SK-N-SH treated with all-trans-retinoic acid at 6 μM for 48 hours (cell line): ENCODE data around the gene CHDH.

ENCODE experiments used
- CSRNP3 ChIP-seq: fragments of 250-450 bp; sonication (Bioruptor Pico); IDR thresholded peaks from 2 replicates; pipeline ENCODE4 v1.5.1; 2021; ENCODE audit warnings: mild to moderate bottlenecking, moderate library complexity
- GLIS3 ChIP-seq: fragments of 250-450 bp; sonication (Bioruptor Pico); IDR thresholded peaks from 2 replicates; pipeline ENCODE4 v1.5.0; 2020; ENCODE audit warnings: mild to moderate bottlenecking, moderate library complexity
- ISL1 ChIP-seq: fragments of 250-450 bp; sonication (Bioruptor Pico); IDR thresholded peaks from 2 replicates; pipeline ENCODE4 v2.1.2; 2022; ENCODE audit warnings: mild to moderate bottlenecking, moderate library complexity
- PATZ1 ChIP-seq: fragments of 250-450 bp; sonication (Bioruptor Pico); IDR thresholded peaks from 2 replicates; pipeline ENCODE4 v1.8.0; 2020; ENCODE audit warnings: mild to moderate bottlenecking, moderate library complexity, borderline replicate concordance
- ZC3H10 ChIP-seq: fragments of 250-450 bp; sonication (Bioruptor Pico); IDR thresholded peaks from 2 replicates; pipeline ENCODE4 v1.5.1; 2021; ENCODE audit warnings: mild to moderate bottlenecking, moderate library complexity
- ZFP3 ChIP-seq: fragments of 250-450 bp; sonication (Bioruptor Pico); IDR thresholded peaks from 2 replicates; pipeline ENCODE4 v1.5.0; 2020; ENCODE audit warnings: mild to moderate bottlenecking, moderate library complexity
- ZFP30 ChIP-seq: fragments of 450-650 bp; formaldehyde crosslinking; IDR thresholded peaks from 2 replicates; pipeline ENCODE4 v1.5.0; 2022; ENCODE audit warnings: mild to moderate bottlenecking, moderate library complexity
- ZNF565 ChIP-seq: fragments of 450-650 bp; formaldehyde crosslinking; conservative IDR thresholded peaks from 2 replicates; pipeline ENCODE4 v1.5.0; 2020; ENCODE audit warnings: low read depth, mild to moderate bottlenecking, moderate library complexity
- TF ChIP-seq, protein P1 (sequence below): fragments of 250-450 bp; sonication (Bioruptor Pico); IDR thresholded peaks from 2 replicates; pipeline ENCODE4 v1.8.0; 2021; ENCODE audit warnings: low read depth, mild to moderate bottlenecking, moderate library complexity, borderline replicate concordance

- TF ChIP-seq ZFP3 (CRISPR knock-in tag) (no peak), GLIS3 (CRISPR knock-in tag) (no peak), ZFP30 (CRISPR knock-in tag) (no peak), PATZ1 (no peak), ZC3H10 (CRISPR knock-in tag) (no peak), ISL1 (no peak), ZNF565 (CRISPR knock-in tag) (no peak), CSRNP3 (CRISPR knock-in tag) (no peak)
- TF ChIP-seq, protein P1, sequence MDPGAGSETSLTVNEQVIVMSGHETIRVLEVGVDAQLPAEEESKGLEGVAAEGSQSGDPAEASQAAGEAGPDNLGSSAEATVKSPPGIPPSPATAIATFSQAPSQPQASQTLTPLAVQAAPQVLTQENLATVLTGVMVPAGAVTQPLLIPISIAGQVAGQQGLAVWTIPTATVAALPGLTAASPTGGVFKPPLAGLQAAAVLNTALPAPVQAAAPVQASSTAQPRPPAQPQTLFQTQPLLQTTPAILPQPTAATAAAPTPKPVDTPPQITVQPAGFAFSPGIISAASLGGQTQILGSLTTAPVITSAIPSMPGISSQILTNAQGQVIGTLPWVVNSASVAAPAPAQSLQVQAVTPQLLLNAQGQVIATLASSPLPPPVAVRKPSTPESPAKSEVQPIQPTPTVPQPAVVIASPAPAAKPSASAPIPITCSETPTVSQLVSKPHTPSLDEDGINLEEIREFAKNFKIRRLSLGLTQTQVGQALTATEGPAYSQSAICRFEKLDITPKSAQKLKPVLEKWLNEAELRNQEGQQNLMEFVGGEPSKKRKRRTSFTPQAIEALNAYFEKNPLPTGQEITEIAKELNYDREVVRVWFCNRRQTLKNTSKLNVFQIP (CRISPR knock-in tag), result no peak
Observed at GRCh38 chr3:53792866-53793265, 53.4 kb downstream of the CHDH start.
